DOHH2 (cell line): ENCODE results near the gene KCNK3.

ENCODE experiments used
- H3F3A ChIP-seq: fragments of 200-600 bp; sonication (generic), shearing (Covaris generic); 2 replicates; pipeline ENCODE4 v1.6.0; 2016; ENCODE audit warnings: antibody characterized with exemption, mild to moderate bottlenecking; ENCODE audit not compliant: control insufficient read depth, insufficient read depth
- H3K27ac ChIP-seq: fragments of 200-600 bp; sonication (generic); 2 replicates; pipeline ENCODE4 v1.5.1; 2014; ENCODE audit warnings: low read depth, mild to moderate bottlenecking, low read length, moderate library complexity
- H3K27me3 ChIP-seq: fragments of 200-600 bp; sonication (generic); 2 replicates; pipeline ENCODE4 v1.6.1; 2014; ENCODE audit warnings: mild to moderate bottlenecking, low read length, mixed read lengths; ENCODE audit not compliant: control insufficient read depth
- H3K36me3 ChIP-seq: fragments of 200-600 bp; sonication (generic); 2 replicates; pipeline ENCODE4 v1.6.1; 2014; ENCODE audit warnings: mild to moderate bottlenecking, low read length, moderate library complexity, mixed read lengths; ENCODE audit not compliant: control insufficient read depth
- H3K4me1 ChIP-seq: fragments of 200-600 bp; sonication (generic); 2 replicates; pipeline ENCODE4 v1.6.1; 2014; ENCODE audit warnings: mild to moderate bottlenecking, low read length, mixed read lengths; ENCODE audit not compliant: control insufficient read depth
- H3K4me2 ChIP-seq: fragments of 200-600 bp; sonication (generic); 2 replicates; pipeline ENCODE4 v1.6.0; 2014; ENCODE audit warnings: mild to moderate bottlenecking, low read length, moderate library complexity
- H3K4me3 ChIP-seq: fragments of 200-600 bp; sonication (generic); 2 replicates; pipeline ENCODE4 v1.5.1; 2014; ENCODE audit warnings: mild to moderate bottlenecking, low read length, mixed read lengths
- H3K79me2 ChIP-seq: fragments of 200-600 bp; sonication (generic); 2 replicates; pipeline ENCODE4 v1.6.1; 2014; ENCODE audit warnings: mild to moderate bottlenecking, low read length, mixed read lengths; ENCODE audit not compliant: control insufficient read depth
- H3K9me2 ChIP-seq: fragments of 200-600 bp; sonication (generic); replicated peaks from 2 replicates; pipeline ENCODE4 v1.6.1; 2014; ENCODE audit warnings: mild to moderate bottlenecking, low read length, mixed read lengths; ENCODE audit not compliant: control insufficient read depth
- H3K9me3 ChIP-seq: fragments of 200-600 bp; sonication (generic); 2 replicates; pipeline ENCODE4 v1.6.1; 2014; ENCODE audit warnings: antibody characterized with exemption, low read length, mixed read lengths; ENCODE audit not compliant: control insufficient read depth, insufficient read depth
- H4K20me1 ChIP-seq: fragments of 200-600 bp; sonication (generic); 2 replicates; pipeline ENCODE4 v1.6.0; 2014; ENCODE audit warnings: low read depth, mild to moderate bottlenecking, antibody characterized with exemption, low read length, moderate library complexity; ENCODE audit not compliant: control insufficient read depth, insufficient read depth
- EZH2phosphoT487 ChIP-seq: fragments of 200-600 bp; sonication (generic); IDR thresholded peaks from 2 replicates; pipeline ENCODE4 v1.6.1; 2017; ENCODE audit warnings: borderline replicate concordance, mild to moderate bottlenecking, antibody characterized with exemption, low read length, moderate library complexity, mixed read lengths
- TF ChIP-seq, protein P1 (sequence below): fragments of 200-600 bp; sonication (generic); IDR thresholded peaks from one replicate; pipeline ENCODE4 v1.5.1; 2014; ENCODE audit warnings: antibody characterized with exemption, mild to moderate bottlenecking, low read depth, low read length; ENCODE audit not compliant: poor library complexity, severe bottlenecking

The KCNK3 gene

DNA sequence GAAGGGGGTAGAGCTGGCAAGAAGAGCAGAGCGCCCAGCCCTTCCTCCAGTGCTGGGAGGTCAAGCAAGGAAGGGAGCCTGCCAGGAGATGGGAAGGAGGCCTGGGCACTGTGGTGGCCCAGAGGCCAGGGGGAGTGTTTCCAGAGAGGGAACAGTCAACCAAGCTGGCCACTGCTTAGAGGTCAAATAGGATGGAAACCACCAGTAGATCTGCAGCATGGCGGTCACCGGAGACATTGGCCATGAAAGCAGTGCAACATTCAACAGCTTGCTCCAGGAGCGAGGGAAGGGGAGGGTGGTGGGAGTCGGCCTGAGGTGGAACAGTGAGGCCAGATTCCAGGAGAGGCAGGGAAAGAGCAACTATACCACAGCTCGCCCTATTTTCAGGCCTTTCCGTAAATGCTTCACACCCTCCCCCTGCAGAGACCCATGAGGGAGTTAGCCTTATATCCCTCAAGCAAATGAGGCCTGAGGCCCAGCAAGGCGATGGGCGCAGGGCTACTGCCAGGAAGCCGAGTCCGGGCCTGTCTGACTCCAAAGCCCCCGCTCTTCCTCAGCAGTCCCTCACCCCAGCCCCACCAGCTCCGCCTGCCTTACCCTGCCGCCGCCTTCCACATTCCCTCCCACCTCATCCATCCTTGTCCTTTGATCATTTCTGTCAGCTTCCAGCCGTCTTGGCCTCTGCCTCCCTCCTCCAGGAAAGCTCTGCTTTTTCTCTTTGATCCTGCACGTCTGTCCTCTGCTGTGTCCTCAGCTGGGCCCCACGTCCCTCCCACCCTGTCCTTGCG, 17.0 kb downstream of the KCNK3 start:
- no peak overlapping the region for H3K27ac ChIP-seq
- no peak overlapping the region for H3K4me2 ChIP-seq
- no peaks in the 10 kb centered on the region for H3F3A ChIP-seq
- H3K27me3 ChIP-seq = peaks cover 7% of the 10 kb centered on the region; the same call in 1 of the 2 replicates
- TF ChIP-seq EZH2phosphoT487 = no peak
- TF ChIP-seq, protein P1, sequence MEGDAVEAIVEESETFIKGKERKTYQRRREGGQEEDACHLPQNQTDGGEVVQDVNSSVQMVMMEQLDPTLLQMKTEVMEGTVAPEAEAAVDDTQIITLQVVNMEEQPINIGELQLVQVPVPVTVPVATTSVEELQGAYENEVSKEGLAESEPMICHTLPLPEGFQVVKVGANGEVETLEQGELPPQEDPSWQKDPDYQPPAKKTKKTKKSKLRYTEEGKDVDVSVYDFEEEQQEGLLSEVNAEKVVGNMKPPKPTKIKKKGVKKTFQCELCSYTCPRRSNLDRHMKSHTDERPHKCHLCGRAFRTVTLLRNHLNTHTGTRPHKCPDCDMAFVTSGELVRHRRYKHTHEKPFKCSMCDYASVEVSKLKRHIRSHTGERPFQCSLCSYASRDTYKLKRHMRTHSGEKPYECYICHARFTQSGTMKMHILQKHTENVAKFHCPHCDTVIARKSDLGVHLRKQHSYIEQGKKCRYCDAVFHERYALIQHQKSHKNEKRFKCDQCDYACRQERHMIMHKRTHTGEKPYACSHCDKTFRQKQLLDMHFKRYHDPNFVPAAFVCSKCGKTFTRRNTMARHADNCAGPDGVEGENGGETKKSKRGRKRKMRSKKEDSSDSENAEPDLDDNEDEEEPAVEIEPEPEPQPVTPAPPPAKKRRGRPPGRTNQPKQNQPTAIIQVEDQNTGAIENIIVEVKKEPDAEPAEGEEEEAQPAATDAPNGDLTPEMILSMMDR = no peak
- no peaks in the 10 kb centered on the region for H3K9me2 ChIP-seq
- H3K4me3 ChIP-seq = no peak overlapping the region
- H3K36me3 ChIP-seq = no peaks in the 10 kb centered on the region
- H4K20me1 ChIP-seq = no peaks in the 10 kb centered on the region
- H3K9me3 ChIP-seq = no peaks in the 10 kb centered on the region
- no peaks in the 10 kb centered on the region for H3K4me1 ChIP-seq
- H3K79me2 ChIP-seq = no peaks in the 10 kb centered on the region

DNA sequence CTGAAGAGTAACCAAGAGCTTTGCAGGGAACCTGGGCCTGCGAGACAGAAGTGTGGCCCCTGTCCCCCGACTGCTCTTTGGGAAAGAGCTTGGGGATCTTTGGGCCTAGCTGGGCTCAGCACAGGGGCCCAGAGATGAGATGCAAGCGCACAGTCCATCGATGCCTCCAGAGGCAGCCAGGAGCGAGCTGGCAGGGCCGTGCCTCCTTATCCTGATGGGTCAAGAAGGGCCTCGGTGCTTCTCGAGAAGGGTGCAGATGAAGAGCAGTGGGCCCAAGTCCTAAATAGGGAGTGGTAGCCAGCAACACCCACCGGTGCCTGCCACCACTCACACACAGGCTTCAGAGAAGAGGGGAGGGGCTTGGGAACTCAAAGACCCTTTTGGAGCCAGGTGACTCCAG, 17.6 kb downstream of the KCNK3 start:
- Histone ChIP-seq H3K9me3 (no peaks in the 10 kb centered on the region), H3K4me2 (no peak overlapping the region), H3K79me2 (no peaks in the 10 kb centered on the region), H3K4me3 (no peak overlapping the region), H3K27me3 (peaks cover 7% of the 10 kb centered on the region; the same call in 1 of the 2 replicates), H4K20me1 (no peaks in the 10 kb centered on the region), H3F3A (no peaks in the 10 kb centered on the region), H3K27ac (no peak overlapping the region), H3K9me2 (no peaks in the 10 kb centered on the region), H3K36me3 (no peaks in the 10 kb centered on the region), H3K4me1 (no peaks in the 10 kb centered on the region)
- TF ChIP-seq EZH2phosphoT487 = no peak
- TF ChIP-seq, protein P1 = no peak

DNA sequence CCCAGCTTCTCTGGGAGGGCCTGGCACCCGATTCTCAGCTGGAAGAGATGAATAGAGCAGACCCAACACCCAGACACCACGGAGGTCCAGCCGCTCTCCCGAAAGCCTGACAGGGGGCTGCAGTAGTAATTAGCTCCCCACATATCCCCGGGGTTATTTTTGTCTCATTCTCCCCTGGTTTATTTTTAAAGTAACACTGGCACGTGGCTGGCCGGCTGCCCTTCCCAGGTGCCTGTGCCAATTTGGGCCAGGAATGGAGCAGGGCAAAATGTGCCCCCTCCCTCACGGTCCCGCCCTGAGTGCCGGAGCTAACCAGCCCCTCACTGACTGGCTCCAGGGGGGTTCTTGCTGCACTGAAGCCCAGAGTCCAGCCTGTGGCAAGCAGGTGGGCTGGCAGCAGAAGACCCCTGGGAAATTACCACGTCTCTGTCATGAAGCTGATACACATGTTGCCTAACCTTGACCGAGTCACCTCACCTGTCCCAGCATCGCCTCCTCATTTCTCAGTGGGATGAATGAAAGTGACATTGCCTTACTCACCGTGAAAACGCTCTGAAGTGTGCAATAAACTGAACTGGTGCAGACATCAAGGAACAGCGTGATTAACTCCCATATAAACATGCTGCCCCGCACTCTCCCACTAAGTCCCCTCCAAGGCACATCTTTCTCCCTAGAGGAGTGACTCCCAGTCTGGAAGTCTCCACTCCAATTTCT, 18.4 kb downstream of the KCNK3 start:
- no peaks in the 10 kb centered on the region for H3F3A ChIP-seq
- no peaks in the 10 kb centered on the region for H3K9me2 ChIP-seq
- H3K36me3 ChIP-seq = no peaks in the 10 kb centered on the region
- no peak overlapping the region for H3K4me3 ChIP-seq
- H3K27me3 ChIP-seq = peaks cover 1% of the 10 kb centered on the region; the same call in 1 of the 2 replicates
- no peak overlapping the region for H3K4me2 ChIP-seq
- H3K79me2 ChIP-seq = no peaks in the 10 kb centered on the region
- no peaks in the 10 kb centered on the region for H3K9me3 ChIP-seq
- H4K20me1 ChIP-seq = no peaks in the 10 kb centered on the region
- no peaks in the 10 kb centered on the region for H3K4me1 ChIP-seq
- H3K27ac ChIP-seq = no peak overlapping the region
- no peak for TF ChIP-seq EZH2phosphoT487
- TF ChIP-seq, protein P1 = no peak
